H1 (cell line): ENCODE measurements around the gene PAX6. TPM values are rescaled to one million over a fixed set of nuclear protein-coding genes. Genes with fewer than 3 reads are reported as not detected.

Source experiments
- CTCF ChIA-PET: fragments of 300-600 bp; sonication (Branson Sonifier 250); formaldehyde crosslinking; loops from one replicate; lab custom pipeline; 2021; ENCODE audit not compliant: partially characterized antibody; lab: Charles Lee
- POLR2A ChIA-PET: fragments of 300-600 bp; sonication (Branson Sonifier 250); formaldehyde crosslinking; loops from one replicate; lab custom pipeline; 2021; ENCODE audit warnings: inconsistent platforms; ENCODE audit not compliant: partially characterized antibody; lab: Charles Lee
- DNase-seq, 2 experiments: peaks; one replicate each; pipeline versions ENCODE4 v3.0.0 to v3.0.0-alpha.2; 2010 to 2022; ENCODE audit warnings: low spot score in 2 of 2, low read depth in 1 of 2, mixed read lengths in 1 of 2
- FAIRE-seq: peaks from 2 replicates; lab custom pipeline; 2011; peaks lifted over from hg19 to GRCh38; lab: Jason Lieb, UNC
- H2AFZ ChIP-seq: 2 replicates; pipeline ENCODE4 v1.8.1; 2012; ENCODE audit warnings: low read length, inconsistent platforms
- H2AK5ac ChIP-seq: 2 replicates; pipeline ENCODE4 v1.6.1; 2013; ENCODE audit warnings: low read depth, low read length
- H2BK120ac ChIP-seq: replicated peaks from 2 replicates; pipeline ENCODE3; 2013; ENCODE audit warnings: low read depth, low read length, inconsistent platforms
- H2BK12ac ChIP-seq: 2 replicates; pipeline ENCODE4 v1.6.1; 2013; ENCODE audit warnings: low read depth, low read length
- H2BK15ac ChIP-seq: 2 replicates; pipeline ENCODE4 v1.6.1; 2013; ENCODE audit warnings: low read length
- H2BK20ac ChIP-seq: 2 replicates; pipeline ENCODE4 v1.6.1; 2013; ENCODE audit warnings: low read length
- H2BK5ac ChIP-seq: 2 replicates; pipeline ENCODE4 v1.6.1; 2013; ENCODE audit warnings: low read depth, low read length
- H3K14ac ChIP-seq: 2 replicates; pipeline ENCODE4 v1.6.1; 2013; ENCODE audit warnings: inconsistent platforms; ENCODE audit not compliant: insufficient read length
- H3K18ac ChIP-seq: 2 replicates; pipeline ENCODE4 v1.6.1; 2013; ENCODE audit warnings: low read length; ENCODE audit errors: extremely low read depth
- H3K23ac ChIP-seq: 2 replicates; pipeline ENCODE4 v1.6.1; 2013; ENCODE audit warnings: inconsistent platforms; ENCODE audit not compliant: insufficient read length
- H3K23me2 ChIP-seq: 2 replicates; pipeline ENCODE4 v1.6.1; 2013; ENCODE audit warnings: low read depth, low read length
- H3K27ac ChIP-seq: 2 replicates; pipeline ENCODE4 v1.6.1; 2011; ENCODE audit warnings: low read depth, low read length, inconsistent platforms
- H3K27me3 ChIP-seq, 4 experiments: replicated peaks in 1 of 4; 1 replicate in 1 of 4; 2 replicates in 3 of 4; pipeline versions ENCODE4 v1.6.1 to v1.8.1; 2011 to 2013; ENCODE audit warnings: low read length in 3 of 4, mild to moderate bottlenecking in 3 of 4, inconsistent platforms in 2 of 4, mixed read lengths in 2 of 4, moderate library complexity in 1 of 4; ENCODE audit not compliant: control insufficient read depth in 3 of 4, insufficient read depth in 3 of 4; ENCODE audit errors: extremely low read depth in 1 of 4
- H3K36me3 ChIP-seq, 4 experiments: 2 replicates each; pipeline versions ENCODE4 v1.6.1 to v1.8.1; 2011 to 2013; ENCODE audit warnings: mild to moderate bottlenecking in 4 of 4, low read length in 3 of 4, moderate library complexity in 2 of 4, control low read depth in 1 of 4, inconsistent platforms in 1 of 4; ENCODE audit not compliant: insufficient read depth in 4 of 4, control insufficient read depth in 2 of 4
- H3K4ac ChIP-seq: replicated peaks from 2 replicates; pipeline ENCODE3; 2013; ENCODE audit warnings: low read length, low read depth, mixed read lengths, inconsistent platforms; ENCODE audit not compliant: insufficient read length
- H3K4me1 ChIP-seq, 4 experiments: replicated peaks in 1 of 4; 1 replicate in 1 of 4; 2 replicates in 3 of 4; pipeline versions ENCODE4 v1.6.1 to v1.8.1; 2011 to 2013; ENCODE audit warnings: low read length in 3 of 4, inconsistent platforms in 2 of 4, mixed read lengths in 1 of 4; ENCODE audit not compliant: insufficient read depth in 4 of 4, control insufficient read depth in 3 of 4
- H3K4me2 ChIP-seq, 2 experiments: 2 replicates each; pipeline versions ENCODE4 v1.6.1 to v1.8.1; 2011 to 2013; ENCODE audit warnings: low read depth in 2 of 2, low read length in 2 of 2, control low read depth in 1 of 2, inconsistent platforms in 1 of 2, mild to moderate bottlenecking in 1 of 2; ENCODE audit not compliant: insufficient read depth in 1 of 2
- H3K4me3 ChIP-seq, 4 experiments: fragments of 200-600, 300-600 bp in 1 of 4; sonication (generic), shearing (Covaris generic), sonication (Bioruptor Twin) in 1 of 4; 2 replicates each; pipeline versions ENCODE4 v1.5.1 to v1.8.1; 2011 to 2016; ENCODE audit warnings: low read length in 4 of 4, low read depth in 3 of 4, control low read depth in 2 of 4, inconsistent platforms in 2 of 4, mild to moderate bottlenecking in 2 of 4, mixed read lengths in 1 of 4, moderate library complexity in 1 of 4; ENCODE audit not compliant: insufficient read depth in 2 of 4; ENCODE audit errors: extremely low read depth in 1 of 4
- H3K56ac ChIP-seq: replicated peaks from 2 replicates; pipeline ENCODE3; 2013; ENCODE audit warnings: low read depth, mild to moderate bottlenecking, mixed read lengths, low read length, inconsistent platforms; ENCODE audit not compliant: insufficient read length
- H3K79me1 ChIP-seq: 2 replicates; pipeline ENCODE4 v1.6.1; 2013; ENCODE audit warnings: low read depth, low read length, control low read depth
- H3K79me2 ChIP-seq, 2 experiments: 2 replicates each; pipeline versions ENCODE4 v1.6.1 to v1.8.1; 2012 to 2013; ENCODE audit warnings: low read length in 2 of 2, mild to moderate bottlenecking in 2 of 2, inconsistent platforms in 1 of 2; ENCODE audit not compliant: insufficient read depth in 2 of 2, control insufficient read depth in 1 of 2
- H3K9ac ChIP-seq, 4 experiments: replicated peaks in 1 of 4; 1 replicate in 1 of 4; 2 replicates in 3 of 4; pipeline versions ENCODE4 v1.6.1 to v1.8.1; 2011 to 2013; ENCODE audit warnings: low read depth in 3 of 4, low read length in 3 of 4, control low read depth in 2 of 4, mild to moderate bottlenecking in 2 of 4, moderate library complexity in 2 of 4, inconsistent platforms in 1 of 4; ENCODE audit errors: extremely low read depth in 1 of 4
- H3K9me3 ChIP-seq, 2 experiments: 2 replicates each; pipeline versions ENCODE4 v1.6.1 to v1.8.1; 2012 to 2013; ENCODE audit warnings: mild to moderate bottlenecking in 2 of 2, moderate library complexity in 2 of 2, control low read depth in 1 of 2, inconsistent platforms in 1 of 2, low read depth in 1 of 2, low read length in 1 of 2, mixed read lengths in 1 of 2; ENCODE audit not compliant: insufficient read depth in 2 of 2
- H4K20me1 ChIP-seq, 2 experiments: replicated peaks in 1 of 2; 2 replicates each; pipeline versions ENCODE3 to v1.8.1; 2011 to 2013; ENCODE audit warnings: inconsistent platforms in 2 of 2, low read length in 2 of 2, mild to moderate bottlenecking in 1 of 2; ENCODE audit not compliant: insufficient read depth in 2 of 2, control insufficient read depth in 1 of 2
- H4K5ac ChIP-seq: 2 replicates; pipeline ENCODE4 v1.6.1; 2013; ENCODE audit warnings: low read length, low read depth, mixed read lengths, inconsistent platforms; ENCODE audit not compliant: insufficient read length
- H4K8ac ChIP-seq: 2 replicates; pipeline ENCODE4 v1.8.0; 2013; ENCODE audit warnings: mild to moderate bottlenecking, moderate library complexity, low read length, inconsistent platforms; ENCODE audit not compliant: insufficient read depth; ENCODE audit errors: extremely low read depth
- H4K91ac ChIP-seq: replicated peaks from 2 replicates; pipeline ENCODE3; 2013; ENCODE audit warnings: low read length, mixed read lengths, inconsistent platforms; ENCODE audit not compliant: insufficient read length
- EZH2 ChIP-seq: fragments of 200-600 bp; sonication (generic); IDR thresholded peaks from 2 replicates; pipeline ENCODE4 v1.7.1; 2012; ENCODE audit warnings: low read depth, mild to moderate bottlenecking, moderate library complexity, low read length, inconsistent platforms; ENCODE audit not compliant: severe bottlenecking
- KDM1A ChIP-seq: fragments of 200-600, 300-600 bp; sonication (generic); IDR thresholded peaks from 2 replicates; pipeline ENCODE4 v1.7.1; 2016; ENCODE audit warnings: mild to moderate bottlenecking, low read length, borderline replicate concordance
- KDM4A ChIP-seq: IDR thresholded peaks from one replicate; pipeline ENCODE4 v1.7.1; 2012; ENCODE audit warnings: low read depth, mild to moderate bottlenecking, moderate library complexity, low read length, inconsistent platforms; ENCODE audit not compliant: severe bottlenecking
- POLR2A ChIP-seq, 2 experiments: IDR thresholded peaks; 1 replicate in 1 of 2; 2 replicates in 1 of 2; pipeline ENCODE4 v1.6.1; 2011; ENCODE audit warnings: low read depth in 2 of 2, low read length in 2 of 2, mild to moderate bottlenecking in 2 of 2; ENCODE audit errors: control extremely low read depth in 1 of 2
- RNF2 ChIP-seq: fragments of 200-900, 300-1000 bp; sonication (generic); IDR thresholded peaks from 2 replicates; pipeline ENCODE4 v1.7.1; 2016; ENCODE audit warnings: borderline replicate concordance, low read depth, mild to moderate bottlenecking, antibody characterized with exemption, low read length; ENCODE audit not compliant: poor library complexity, severe bottlenecking; ENCODE audit errors: missing control alignments
- WGBS, 2 experiments: shearing (Covaris generic) in 1 of 2; methylation state at CpG; one replicate each; pipeline versions ENCODE4 v1.1.6 to v1.1.7; 2013 to 2015; ENCODE audit warnings: low lambda C conversion rate in 2 of 2, mixed read lengths in 2 of 2, inconsistent platforms in 1 of 2, low coverage in 1 of 2, missing lambda C conversion rate in 1 of 2; ENCODE audit not compliant: insufficient replicate concordance in 2 of 2, insufficient coverage in 1 of 2, insufficient read length in 1 of 2; ENCODE audit errors: extremely low coverage in 1 of 2, missing lambda C conversion rate in 1 of 2; 5-methylcytosine and 5-hydroxymethylcytosine counted together
- polyA plus RNA-seq, 7 experiments: library from polyadenylated mRNA; depleted of rRNA in 3 of 7; stranded (reverse) in 5 of 7; unstranded in 2 of 7; fragments of >200 nt in 5 of 7; fragments of 200-250 nt in 2 of 7; gene quantifications; 1 replicate in 5 of 7; 2 replicates in 1 of 7; 4 replicates in 1 of 7; pipeline versions ENCODE4 v1.2.1 to v1.2.3, GENCODE V29; 2011 to 2013; ENCODE audit warnings: missing spikeins in 2 of 7, mixed read lengths in 2 of 7
- total RNA-seq: library from RNA; stranded (reverse); fragmentation: NEBNext Ultra II Directional; extraction: Animal tissue kit (Norgen Biotek cat#: 25700); gene quantifications from 2 replicates; pipeline ENCODE4 v1.2.1, GENCODE V29; 2021

PAX6 gene
- total and polyA plus RNA-seq, 2 of the 8 experiments (the other 6 are each of a cell fraction or from before 2014, with no cell fraction given), result 0.30 to 0.65 TPM

DNA sequence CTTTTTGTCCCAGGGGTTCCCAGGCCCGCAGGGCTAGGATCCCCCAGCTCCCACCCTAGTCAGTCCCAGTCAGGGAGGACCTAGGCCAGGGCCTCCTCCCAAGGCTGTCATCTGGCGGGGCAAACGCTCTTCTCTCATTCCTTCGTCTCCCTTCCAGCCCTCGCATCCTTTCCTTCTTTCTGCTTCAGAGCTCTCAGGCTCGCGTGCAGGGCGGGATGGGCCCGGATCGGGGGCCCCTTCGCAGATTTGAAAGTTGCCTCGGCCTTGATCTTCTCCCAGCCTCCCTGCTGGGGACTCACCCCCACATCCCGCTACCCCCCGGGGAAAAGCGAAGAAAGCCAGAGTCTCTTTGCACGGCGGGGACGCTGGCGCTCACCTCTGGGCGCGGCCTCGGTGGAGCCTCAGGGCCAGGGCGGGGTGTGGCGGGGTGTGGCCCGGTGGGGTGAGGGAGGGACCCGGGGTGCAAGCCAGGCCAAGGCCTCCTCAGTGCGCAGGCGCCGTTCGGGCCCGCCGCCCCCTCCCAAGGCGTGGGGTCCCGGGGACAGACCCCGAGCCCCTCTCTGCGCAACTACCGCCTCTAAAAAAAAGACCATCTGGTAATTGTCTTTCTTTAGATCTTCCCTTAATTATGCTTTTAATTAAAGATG, 14.8 kb upstream of the PAX6 start:
- DNase-seq (peak in 1 of 2 experiments; percentile 78), FAIRE-seq (no peak)
- Histone ChIP-seq H3K23me2 (peaks cover 6% of the 10 kb centered on the region; the same call in 1 of the 2 replicates), H4K5ac (no peak overlapping the region), H2BK15ac (no peak overlapping the region), H3K9me3 (no peaks in the 10 kb centered on the region), H3K27me3 (peaks cover 41 to 79% (median 68%) of the 10 kb centered on the region in 4 experiments), H3K23ac (no peak overlapping the region), H3K79me2 (no peaks in the 10 kb centered on the region), H3K14ac (no peak overlapping the region), H3K36me3 (no peaks in the 10 kb centered on the region; a peak in 1 of 8 replicates), H4K8ac (no peak overlapping the region), H2BK120ac (no peak overlapping the region), H3K9ac (no peak overlapping the region), H3K27ac (no peak overlapping the region), H3K4ac (no peak overlapping the region), H2AK5ac (no peak overlapping the region), H3K56ac (no peak overlapping the region), H4K91ac (no peak overlapping the region), H3K18ac (no peak overlapping the region), H3K4me2 (peak overlapping the region; percentile 65 to 68), H2BK5ac (no peak overlapping the region), H3K4me3 (peak overlapping the region; percentile 13 to 58 (median 30); a peak in 6 of 8 replicates), H2BK20ac (no peak overlapping the region), H3K79me1 (no peaks in the 10 kb centered on the region), H3K4me1 (peaks cover 24 to 41% (median 34%) of the 10 kb centered on the region in 4 experiments), H2AFZ (no peak overlapping the region), H2BK12ac (no peak overlapping the region), H4K20me1 (peaks cover 2% of the 10 kb centered on the region in 2 experiments)
- TF ChIP-seq RNF2 (peak; percentile 60), KDM4A (peak; percentile 66), POLR2A (IDR thresholded peaks at IDR 0.05; ENCODE audit: control extremely low read depth in 1 of 2, low read depth in 2 of 2, low read length in 2 of 2) (no peak), KDM1A (0 out of 2 replicates have a peak, but pooled peaks have one; percentile 39), EZH2 (peak; percentile 11)
- CTCF ChIA-PET, result interaction anchor here (1.1 to 11.4 kb wide), 3 partner anchors 8 to 45 kb away, joined by 3 to 88 read pairs (median 36); no protein-coding TSS in a partner anchor
- POLR2A ChIA-PET, result interaction anchor here (1.2 to 4.1 kb wide), 3 partner anchors 19 to 27 kb away, joined by 4 to 18 read pairs (median 5); no protein-coding TSS in a partner anchor
- WGBS, 2 experiments, result 0% methylated on average over 28 of the region's 37 CpGs; no CpG with 5 or more reads in 1 of the 2 experiments
